Activated CD8-positive, alpha-beta memory T cell treated with anti-CD3 and anti-CD28 coated beads for 1 hour (primary cell): ENCODE data around the gene ZNF174.

Experiments
- DNase-seq, 2 donors: peaks; one replicate each; pipeline ENCODE4 v3.0.0-alpha.2; 2020; ENCODE audit warnings: low read depth in 1 of 2; ENCODE audit errors: extremely low read depth in 1 of 2

Gene ZNF174

DNA sequence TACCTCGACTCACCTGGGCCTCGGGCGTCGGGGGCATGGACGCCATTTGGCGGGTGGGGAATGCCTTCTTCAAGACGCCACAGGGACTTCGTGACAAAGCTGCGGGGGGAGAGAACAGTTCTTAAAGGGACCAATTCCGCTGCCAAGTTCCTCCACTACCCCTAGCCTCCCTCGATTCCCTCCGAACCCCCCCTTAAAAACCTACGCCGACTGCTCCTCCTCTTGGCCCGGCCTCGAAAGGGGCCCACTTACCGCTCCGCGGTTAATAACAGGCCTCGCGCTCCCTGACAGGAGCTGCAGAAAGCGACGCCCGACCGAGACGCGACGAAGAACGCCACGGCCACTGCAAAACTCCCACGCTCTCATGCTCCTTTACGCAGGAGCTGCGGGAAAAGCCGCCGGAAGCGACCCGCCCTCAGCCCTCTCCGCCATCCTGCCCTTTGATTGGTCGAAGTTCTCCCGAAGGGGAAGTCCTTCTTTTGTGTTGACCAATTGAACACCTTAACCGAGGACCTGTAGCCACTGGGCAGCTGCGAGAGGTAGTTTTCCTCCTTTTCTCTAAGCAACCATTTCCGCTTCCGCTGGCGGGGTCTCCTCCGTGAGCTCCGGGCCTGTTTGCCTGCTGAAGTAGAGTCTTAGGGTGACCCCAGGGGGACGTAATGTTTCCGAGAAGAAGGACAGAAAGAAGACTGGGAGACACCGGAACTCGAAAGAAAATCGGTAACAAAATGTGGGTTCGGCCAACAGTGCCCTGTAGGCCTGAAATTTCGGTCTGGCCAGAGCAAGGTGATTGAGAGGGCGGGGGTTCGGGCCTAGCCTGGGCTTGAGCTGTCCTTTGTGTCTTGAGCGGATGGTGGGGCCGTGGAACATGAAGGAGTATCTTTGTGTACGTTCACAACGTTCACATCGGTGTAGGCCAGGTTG, 42.4 kb downstream of the ZNF174 start, which contains the start of the genes NAA60 and ZNF597:
NAA60 (plus strand) TSS at position 573 of the 924 bp plus-strand sequence. CDS start 32,548 bp downstream, outside the sequence.
ZNF597 (minus strand) TSS at position 397 of the 924 bp plus-strand sequence; CDS start at position 46, 351 bp downstream.
- DNase-seq: peak; percentile 47 to 50

DNA sequence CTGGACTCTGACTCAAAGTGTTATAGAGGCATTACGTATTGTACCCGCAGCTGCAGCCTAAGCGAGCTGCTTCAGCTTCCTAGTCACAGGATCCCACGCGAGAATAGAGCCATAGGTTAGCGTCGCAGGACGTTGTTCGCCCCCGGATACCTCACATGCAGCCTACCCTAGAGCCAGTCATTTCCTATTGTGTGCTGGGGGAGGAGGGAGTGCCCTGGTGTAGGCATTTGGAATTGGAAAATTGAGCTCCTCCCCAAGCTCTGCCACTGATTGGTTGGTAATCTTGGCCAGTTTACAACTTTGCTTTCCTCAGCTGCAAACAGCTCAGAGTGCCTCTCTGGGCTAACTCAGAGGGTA, 43.0 kb downstream of the ZNF174 start:
- DNase-seq: no peak

DNA sequence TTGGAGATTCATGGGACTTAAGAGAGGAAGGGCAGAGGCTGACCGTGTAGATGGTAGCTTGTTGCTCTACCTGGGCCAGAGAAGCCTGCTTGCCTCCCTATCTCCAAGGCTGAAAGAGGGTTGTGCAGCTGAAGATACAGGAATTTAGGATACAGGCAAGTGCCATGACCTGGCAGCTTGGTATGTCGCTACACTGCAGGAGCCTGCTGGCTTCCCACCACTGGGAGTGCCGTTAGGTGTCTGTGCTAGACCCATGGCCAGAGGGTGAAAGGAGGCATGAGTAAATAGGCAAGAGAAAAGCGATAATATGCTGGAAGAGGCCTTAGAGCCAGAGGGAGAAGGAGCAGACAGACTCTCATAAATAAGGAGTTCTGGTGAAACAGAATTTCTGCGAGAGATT, 53.1 kb downstream of the ZNF174 start:
- no peak for DNase-seq

DNA sequence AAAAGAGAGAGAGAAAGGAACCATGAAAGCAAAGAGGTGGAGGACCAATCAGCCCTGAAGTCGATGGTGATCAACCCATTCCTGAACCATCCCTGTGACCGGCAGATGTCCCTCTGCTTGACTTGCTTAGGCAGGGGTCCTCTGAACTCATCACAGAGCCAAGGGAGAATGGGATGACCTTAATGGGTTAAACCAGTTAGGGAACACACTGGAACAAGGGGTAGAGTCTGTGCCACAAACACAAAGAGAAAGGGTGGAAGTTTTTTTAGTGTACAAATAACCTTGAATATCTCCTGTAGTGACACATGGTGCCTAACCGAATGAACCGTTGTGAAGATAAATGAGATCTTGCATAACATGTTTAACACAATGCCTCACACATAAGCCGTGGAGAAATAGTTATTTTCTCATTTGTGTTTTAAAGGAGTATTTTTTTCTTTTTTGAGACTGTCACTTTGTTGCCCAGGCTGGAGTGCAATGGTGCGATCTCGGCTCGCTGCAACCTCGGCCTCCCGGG, 53.7 kb downstream of the ZNF174 start:
- DNase-seq: no peak

DNA sequence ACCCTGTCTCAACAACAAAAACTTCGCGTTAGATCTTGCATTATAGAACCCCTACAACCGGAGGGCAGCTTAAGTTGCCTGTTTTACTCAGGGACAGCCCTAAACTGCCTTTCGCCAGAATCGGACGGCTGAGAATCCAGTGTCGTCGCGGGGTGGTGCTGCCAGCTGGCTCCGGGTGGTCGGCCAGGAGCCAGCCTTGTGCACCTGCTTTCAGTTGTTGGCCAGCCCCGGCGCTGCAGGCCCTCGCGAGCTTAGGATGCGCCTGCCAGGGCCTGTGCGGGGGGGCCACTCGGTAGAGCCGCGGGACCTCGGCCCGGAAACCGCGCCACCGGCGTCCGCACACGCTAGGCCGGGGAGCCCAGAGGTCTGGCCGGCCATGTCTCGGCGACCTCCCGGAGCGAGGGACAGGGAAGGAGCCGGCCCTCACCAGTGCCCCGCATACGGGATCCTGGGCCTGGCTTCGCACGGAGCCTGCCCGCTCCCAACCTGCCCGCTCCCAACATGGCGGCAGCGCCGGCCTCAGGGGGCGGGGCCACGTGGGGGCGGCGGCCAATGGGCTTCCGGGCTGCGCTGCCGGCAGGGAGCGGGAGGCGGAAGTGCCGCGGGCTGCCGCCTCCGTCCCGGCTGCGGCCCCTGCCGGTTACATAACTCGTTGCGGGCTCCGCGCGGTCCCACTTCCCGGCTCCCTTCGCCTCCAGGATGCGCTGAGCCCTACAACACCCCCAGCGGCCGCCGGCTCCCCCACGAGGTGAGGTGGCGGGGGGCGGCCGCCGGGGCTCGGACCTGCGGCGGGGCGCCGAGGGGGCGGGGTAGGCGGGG, 56.6 kb downstream of the ZNF174 start:
- DNase-seq: peak; percentile 75 to 87

DNA sequence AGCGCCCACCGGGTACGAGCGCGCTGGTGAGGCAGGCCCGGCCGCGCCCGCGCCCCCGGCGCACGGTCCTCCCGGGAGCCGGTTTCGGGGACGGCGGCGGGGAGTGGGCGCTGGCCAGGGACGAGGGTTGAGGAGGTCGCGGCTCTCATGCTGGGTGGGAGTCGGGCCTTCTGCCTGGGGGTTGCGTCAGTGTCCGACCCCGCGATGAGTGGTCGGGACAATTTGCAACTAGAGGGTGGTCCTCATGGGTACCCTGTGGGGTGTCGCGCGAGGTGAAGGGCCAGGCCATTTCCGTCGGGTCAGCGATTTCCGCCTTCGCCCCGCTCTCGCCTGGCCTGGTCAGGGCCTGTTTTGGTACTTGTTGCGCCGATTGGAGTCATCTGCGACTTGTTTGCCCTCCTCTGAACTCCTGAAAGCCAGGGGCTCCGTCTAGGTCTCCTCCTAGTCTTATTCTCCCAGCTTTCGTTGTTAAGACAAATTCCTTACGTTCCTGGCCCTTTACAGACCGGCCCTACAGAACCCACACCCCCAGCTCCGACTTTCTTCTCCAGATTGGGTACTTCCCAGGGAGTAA, 57.4 kb downstream of the ZNF174 start:
- DNase-seq: no peak

DNA sequence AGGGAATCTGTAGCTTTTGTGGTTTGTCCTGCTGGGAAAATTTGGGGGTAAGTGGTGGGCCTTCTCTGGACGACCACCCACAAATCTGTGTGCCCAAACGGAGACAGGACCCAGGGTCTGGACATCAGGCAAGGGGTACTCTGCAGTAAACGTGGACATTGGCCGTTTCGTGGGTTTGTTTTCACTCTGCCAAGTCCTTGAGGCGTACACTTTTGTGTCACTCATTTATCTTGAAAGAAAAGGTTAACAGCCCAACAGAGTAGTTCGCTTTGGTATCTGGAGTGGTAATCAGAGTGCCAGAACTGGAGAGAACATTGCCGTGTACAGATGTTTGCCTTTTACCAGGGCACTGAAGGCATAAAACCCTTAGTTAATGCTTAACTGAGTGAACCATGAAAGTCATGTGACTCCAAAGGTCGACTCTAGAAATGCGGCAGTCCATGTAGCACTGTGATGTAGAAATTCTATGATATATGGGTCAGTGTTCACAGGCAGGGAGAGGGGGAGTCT, 57.9 kb downstream of the ZNF174 start:
- DNase-seq: no peak
